GM23338 (cell line): ENCODE results near the gene PIK3C2B. TPM values are rescaled to one million over a fixed set of nuclear protein-coding genes. Genes with fewer than 3 reads are reported as not detected.

ENCODE experiments used
- ATAC-seq: fragments of 200-7000 bp; cut with Tn5 transposase; 3 replicates; pipeline ENCODE4 v1.9.1; 2020
- DNase-seq: peaks from one replicate; pipeline ENCODE4 v3.0.0-alpha.2; 2015; ENCODE audit warnings: low spot score
- H2AFZ ChIP-seq: fragments of 200-600 bp; sonication (generic); 2 replicates; pipeline ENCODE4 v1.8.0; 2016; ENCODE audit warnings: antibody characterized with exemption, mild to moderate bottlenecking, moderate library complexity
- H3F3A ChIP-seq: fragments of 200-600 bp; sonication (generic); replicated peaks from 2 replicates; pipeline ENCODE4 v1.8.0; 2017; ENCODE audit warnings: antibody characterized with exemption, mixed run types, low read depth
- H3K27ac ChIP-seq: fragments of 200-600 bp; sonication (generic); 2 replicates; pipeline ENCODE4 v1.6.1; 2016; ENCODE audit warnings: low read depth
- H3K27me3 ChIP-seq: fragments of 200-600 bp; sonication (generic); 2 replicates; pipeline ENCODE4 v1.8.0; 2016; ENCODE audit warnings: mild to moderate bottlenecking, mixed run types, moderate library complexity; ENCODE audit not compliant: insufficient read depth
- H3K36me3 ChIP-seq: fragments of 200-600 bp; sonication (generic); 2 replicates; pipeline ENCODE4 v1.8.0; 2016; ENCODE audit warnings: mild to moderate bottlenecking; ENCODE audit not compliant: insufficient read depth
- H3K4me1 ChIP-seq: fragments of 200-600 bp; sonication (generic); 2 replicates; pipeline ENCODE4 v1.8.0; 2016; ENCODE audit warnings: mild to moderate bottlenecking, moderate library complexity; ENCODE audit not compliant: insufficient read depth
- H3K4me2 ChIP-seq: fragments of 200-600 bp; sonication (generic); 2 replicates; pipeline ENCODE4 v1.7.1; 2017; ENCODE audit warnings: mixed run types
- H3K4me3 ChIP-seq: fragments of 200-600 bp; sonication (generic); 2 replicates; pipeline ENCODE4 v1.6.1; 2016; ENCODE audit warnings: mixed run types
- H3K79me2 ChIP-seq: fragments of 200-600 bp; sonication (generic); replicated peaks from 2 replicates; pipeline ENCODE4 v1.8.0; 2017; ENCODE audit warnings: mild to moderate bottlenecking; ENCODE audit not compliant: insufficient read depth
- H3K9me2 ChIP-seq: fragments of 200-600 bp; sonication (generic); 2 replicates; pipeline ENCODE4 v1.8.0; 2017; ENCODE audit not compliant: insufficient read depth
- H4K20me1 ChIP-seq: fragments of 200-600 bp; sonication (generic); replicated peaks from 2 replicates; pipeline ENCODE4 v1.8.0; 2017; ENCODE audit warnings: mild to moderate bottlenecking; ENCODE audit not compliant: insufficient read depth
- H3K27ac Mint-ChIP-seq: 2 replicates; pipeline ENCODE4 v1.8.0; 2020; ENCODE audit warnings: inconsistent platforms, mild to moderate bottlenecking, moderate library complexity, mixed read lengths
- H3K27me3 Mint-ChIP-seq: 3 replicates; pipeline ENCODE4 v1.8.0; 2022; ENCODE audit warnings: low read depth, mild to moderate bottlenecking, moderate library complexity, mixed read lengths, inconsistent platforms; ENCODE audit not compliant: insufficient read depth, poor library complexity
- H3K36me3 Mint-ChIP-seq: 3 replicates; pipeline ENCODE4 v1.8.0; 2021; ENCODE audit warnings: low read depth, mild to moderate bottlenecking, inconsistent platforms, moderate library complexity, mixed read lengths
- H3K4me1 Mint-ChIP-seq: 3 replicates; pipeline ENCODE4 v1.8.0; 2020; ENCODE audit warnings: mild to moderate bottlenecking, inconsistent platforms, mixed read lengths
- H3K4me3 Mint-ChIP-seq: 3 replicates; pipeline ENCODE4 v1.8.0; 2021; ENCODE audit warnings: moderate library complexity, mild to moderate bottlenecking, inconsistent platforms, mixed read lengths
- H3K9me3 Mint-ChIP-seq: 3 replicates; pipeline ENCODE4 v1.8.0; 2020; ENCODE audit warnings: moderate library complexity, mild to moderate bottlenecking, inconsistent platforms, mixed read lengths
- CREB1 ChIP-seq: fragments of 250-450 bp; sonication (Bioruptor Pico); IDR thresholded peaks from 2 replicates; pipeline ENCODE4 v1.5.0; 2020; ENCODE audit warnings: low read depth, mild to moderate bottlenecking, moderate library complexity
- ETS1 ChIP-seq: IDR thresholded peaks from 2 replicates; pipeline ENCODE4 v1.6.1; 2016; ENCODE audit warnings: antibody characterized with exemption
- EZH2 ChIP-seq: fragments of 200-600 bp; sonication (generic); IDR thresholded peaks from one replicate; pipeline ENCODE4 v1.8.0; 2017; ENCODE audit warnings: antibody characterized with exemption, mild to moderate bottlenecking, low read depth; ENCODE audit not compliant: unreplicated experiment
- JUNB ChIP-seq: IDR thresholded peaks from one replicate; pipeline ENCODE4 v1.6.1; 2016; ENCODE audit warnings: antibody characterized with exemption; ENCODE audit not compliant: unreplicated experiment
- POLR2AphosphoS5 ChIP-seq: IDR thresholded peaks from 2 replicates; pipeline ENCODE4 v1.6.1; 2016; ENCODE audit warnings: antibody characterized with exemption, low read depth
- STAT1 ChIP-seq: IDR thresholded peaks from one replicate; pipeline ENCODE4 v1.6.1; 2016; ENCODE audit warnings: antibody characterized with exemption; ENCODE audit not compliant: unreplicated experiment
- ZNF114 ChIP-seq: fragments of 250-450 bp; sonication (Bioruptor Pico); IDR thresholded peaks from 2 replicates; pipeline ENCODE4 v1.5.0; 2020; ENCODE audit warnings: mild to moderate bottlenecking, moderate library complexity
- ZNF331 ChIP-seq: fragments of 250-450 bp; sonication (Bioruptor Pico); IDR thresholded peaks from 2 replicates; pipeline ENCODE4 v1.5.0; 2020; ENCODE audit warnings: low read depth, mild to moderate bottlenecking, moderate library complexity
- ZNF462 ChIP-seq: fragments of 250-450 bp; sonication (Bioruptor Pico); IDR thresholded peaks from 2 replicates; pipeline ENCODE4 v1.5.0; 2020; ENCODE audit warnings: mild to moderate bottlenecking, moderate library complexity
- polyA plus RNA-seq: library from polyadenylated mRNA; unstranded; fragments of >200 nt; fragmentation: Nextera tagmentation; extraction: Ambion mirVana; gene quantifications from 2 replicates; pipeline ENCODE4 v1.2.1, GENCODE V29; 2016
- total RNA-seq: library from RNA; depleted of rRNA; stranded (reverse); fragments of >200 nt; shearing (Covaris generic); gene quantifications from 2 replicates; pipeline ENCODE4 v1.2.3, GENCODE V29; 2014

Gene PIK3C2B
- total and polyA plus RNA-seq, 2 experiments from 2014 or later = 4.8 to 19.0 TPM

GRCh38 chr1:204493145-204493983 lies 1.2 kb downstream of the PIK3C2B start:
- Histone ChIP-seq H2AFZ (peak overlapping the region; percentile 96; the same call in 1 of the 2 replicates), H3K4me2 (peak overlapping the region; percentile 82), H3K4me3 (peak overlapping the region; percentile 99), H3F3A (no peaks in the 10 kb centered on the region; the same call in 1 of the 2 replicates), H4K20me1 (peaks cover 3% of the 10 kb centered on the region), H3K27me3 (peaks cover 6% of the 10 kb centered on the region; the same call in 1 of the 2 replicates), H3K79me2 (peaks cover 34% of the 10 kb centered on the region), H3K9me2 (no peaks in the 10 kb centered on the region), H3K4me1 (peaks cover 22% of the 10 kb centered on the region), H3K27ac (no peak overlapping the region), H3K36me3 (no peaks in the 10 kb centered on the region)
- no peak for TF ChIP-seq POLR2AphosphoS5
- no peak for TF ChIP-seq JUNB
- no peak for TF ChIP-seq STAT1
- no peak for TF ChIP-seq ZNF114 (CRISPR knock-in tag)
- TF ChIP-seq ETS1 = no peak
- no peak for TF ChIP-seq CREB1 (CRISPR knock-in tag)
- no peak for TF ChIP-seq EZH2
- no peak for TF ChIP-seq ZNF462 (CRISPR knock-in tag)
- TF ChIP-seq ZNF331 (CRISPR knock-in tag) = no peak
- H3K27ac Mint-ChIP-seq = no peak overlapping the region
- ATAC-seq (peak; percentile 14), DNase-seq (peak; percentile 52)
- H3K36me3 Mint-ChIP-seq = no peaks in the 10 kb centered on the region; the same call in 2 of the 3 replicates
- H3K9me3 Mint-ChIP-seq = no peaks in the 10 kb centered on the region; the same call in 2 of the 3 replicates
- H3K4me3 Mint-ChIP-seq = peak overlapping the region; percentile 87
- H3K4me1 Mint-ChIP-seq = peaks cover 38% of the 10 kb centered on the region
- peaks cover 11% of the 10 kb centered on the region for H3K27me3 Mint-ChIP-seq
